A375 (cell line): Measurements from ENCODE around the gene EDC3. TPM values are rescaled to one million over a fixed set of nuclear protein-coding genes. Genes with fewer than 3 reads are reported as not detected.

Experiments used
- total RNA-seq: library from RNA; depleted of rRNA; stranded (reverse); fragments of >200 nt; shearing (Covaris generic); gene quantifications from 2 replicates; pipeline ENCODE4 v1.2.3, GENCODE V29; 2014; rRNA removed

Gene EDC3, protein sequence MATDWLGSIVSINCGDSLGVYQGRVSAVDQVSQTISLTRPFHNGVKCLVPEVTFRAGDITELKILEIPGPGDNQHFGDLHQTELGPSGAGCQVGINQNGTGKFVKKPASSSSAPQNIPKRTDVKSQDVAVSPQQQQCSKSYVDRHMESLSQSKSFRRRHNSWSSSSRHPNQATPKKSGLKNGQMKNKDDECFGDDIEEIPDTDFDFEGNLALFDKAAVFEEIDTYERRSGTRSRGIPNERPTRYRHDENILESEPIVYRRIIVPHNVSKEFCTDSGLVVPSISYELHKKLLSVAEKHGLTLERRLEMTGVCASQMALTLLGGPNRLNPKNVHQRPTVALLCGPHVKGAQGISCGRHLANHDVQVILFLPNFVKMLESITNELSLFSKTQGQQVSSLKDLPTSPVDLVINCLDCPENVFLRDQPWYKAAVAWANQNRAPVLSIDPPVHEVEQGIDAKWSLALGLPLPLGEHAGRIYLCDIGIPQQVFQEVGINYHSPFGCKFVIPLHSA
- 12.8 and 14.8 TPM in 2 replicates for total RNA-seq

DNA sequence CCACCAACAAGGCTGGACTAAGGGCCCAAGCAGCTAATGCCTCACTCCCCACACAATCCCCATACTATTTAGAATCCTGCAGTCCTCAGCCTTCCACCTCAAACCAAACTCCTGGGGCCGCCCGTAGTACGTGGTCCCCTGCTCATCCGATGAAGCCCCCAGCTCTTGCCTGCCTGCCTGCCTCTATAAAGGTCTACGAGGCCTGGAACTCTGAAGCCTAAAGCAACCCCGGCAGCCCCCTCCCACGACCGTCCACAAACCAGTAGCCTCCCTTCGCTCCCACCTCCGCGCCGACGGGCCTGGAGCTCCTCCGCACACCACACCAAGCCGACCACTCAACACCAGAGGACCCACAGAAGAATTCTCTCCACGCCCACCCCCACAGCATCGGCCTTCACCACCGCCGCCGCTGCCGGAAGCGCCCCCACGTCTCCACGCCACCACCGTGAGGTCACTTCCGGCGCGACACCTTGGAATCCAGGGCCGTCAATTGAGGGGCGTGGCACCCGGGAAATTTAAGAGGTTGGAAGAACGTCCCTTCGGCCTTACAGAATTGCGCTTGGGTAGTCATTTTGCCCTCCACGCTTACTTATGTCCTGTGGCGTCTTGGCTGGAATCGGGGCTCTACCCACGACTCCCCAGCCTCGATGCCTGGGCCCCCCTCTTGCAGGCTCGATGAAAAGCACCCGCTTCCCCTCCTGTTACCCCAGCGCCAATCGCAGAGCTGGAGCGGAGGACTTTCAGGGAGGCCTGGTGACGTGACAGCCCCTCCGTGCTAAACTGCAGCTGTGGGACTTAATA, at the start of gene EDC3:
EDC3 (minus strand) TSS at position 428 of the 801 bp plus-strand sequence. CDS start 20,900 bp downstream, outside the sequence.

DNA sequence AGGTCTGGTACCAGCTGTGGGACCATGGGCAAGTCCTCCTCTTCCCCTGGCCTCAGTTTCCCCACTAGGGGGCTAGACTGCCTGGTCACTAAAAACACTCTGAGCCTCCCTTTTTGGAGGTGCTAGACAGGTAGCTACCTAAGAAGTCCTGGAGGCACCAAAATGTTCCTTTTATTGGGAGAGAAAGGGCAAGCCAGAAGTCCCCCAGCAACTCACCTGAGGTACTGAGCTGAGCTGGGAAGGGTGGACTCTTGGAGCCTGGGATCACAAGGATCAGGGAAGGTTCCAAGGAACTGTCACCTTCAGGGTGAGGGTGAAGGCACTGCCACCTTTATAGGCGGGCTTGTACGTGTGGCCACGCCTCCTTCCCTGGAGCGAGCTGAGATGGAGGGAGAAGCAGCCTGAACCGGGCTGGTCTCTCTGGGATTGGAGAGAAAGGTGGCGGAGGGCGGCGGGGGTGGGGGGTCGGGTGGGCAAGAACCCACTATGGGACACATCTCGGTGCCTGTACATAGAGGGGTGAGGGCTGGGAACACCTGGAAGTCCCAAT, 29.5 kb upstream of the EDC3 start, which contains the start of gene CYP1A1:
CYP1A1 (minus strand) TSS at position 304 of the 550 bp plus-strand sequence. CDS start 2,431 bp downstream, outside the sequence.

DNA sequence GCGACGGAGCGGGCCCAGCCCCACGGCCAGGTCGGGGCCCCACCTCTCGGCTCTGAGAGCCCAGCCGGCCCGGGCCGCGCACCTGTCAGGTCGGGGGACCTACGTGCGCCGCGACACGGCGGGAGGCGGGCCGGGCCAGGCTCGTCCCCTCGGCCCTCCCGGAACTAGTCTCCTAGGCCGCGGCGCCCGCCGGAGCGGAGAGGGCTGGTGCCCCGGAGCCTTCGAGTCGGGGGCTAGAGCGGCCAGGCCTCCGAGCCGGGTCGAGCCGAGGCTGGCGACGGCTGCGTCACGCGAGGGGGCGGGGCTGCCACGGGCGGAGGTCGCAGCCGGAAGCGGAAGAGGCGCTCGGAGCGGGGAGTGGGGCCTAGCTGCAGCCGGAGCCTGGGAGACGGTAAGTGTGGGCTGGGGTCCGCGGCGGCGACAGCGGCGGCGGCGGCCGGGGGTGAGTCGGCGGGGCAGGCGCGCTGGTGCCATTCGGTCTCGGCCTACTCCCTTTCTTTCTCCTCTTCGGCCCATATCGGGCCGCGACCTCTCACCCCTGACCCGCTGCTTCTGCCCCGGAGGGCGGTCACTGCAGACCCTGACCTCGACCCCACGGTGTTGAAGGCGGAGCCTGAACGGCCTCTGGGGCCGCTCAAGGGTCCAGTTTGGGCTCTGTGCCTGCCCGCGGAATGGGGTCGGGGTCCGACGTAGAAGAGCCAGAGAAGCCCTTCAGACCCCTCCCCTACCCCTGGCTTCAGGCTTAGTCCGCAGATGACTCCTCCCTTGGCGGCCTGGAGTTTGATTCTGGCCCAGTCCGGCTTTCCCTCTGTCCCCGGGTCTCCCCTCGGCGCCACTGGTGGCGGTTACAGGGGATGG, 80.1 kb downstream of the EDC3 start, which contains the start of gene CLK3:
CLK3 (plus strand) TSS at position 329 of the 858 bp plus-strand sequence. CDS start 3,361 bp downstream, outside the sequence.

Other genes starting within 250 kb of the EDC3 start
- gene UBL7, start 234.9 kb downstream of the EDC3 start, total RNA-seq = 100 and 101 TPM in 2 replicates
- 3.9 and 5.7 TPM in 2 replicates for gene ARID3B, start 154.8 kb downstream of the EDC3 start, total RNA-seq
- 52.9 and 65.9 TPM in 2 replicates for gene CLK3, start 80.2 kb downstream of the EDC3 start, total RNA-seq
- 2.9 and 3.5 TPM in 2 replicates for gene CYP1A1, start 29.5 kb upstream of the EDC3 start, total RNA-seq
- gene CYP1A2, start 52.8 kb upstream of the EDC3 start, total RNA-seq = not detected in 2 replicates
- 30.0 and 37.9 TPM in 2 replicates for gene CSK, start 86.1 kb upstream of the EDC3 start, total RNA-seq
- 0.16 and 0.64 TPM in 2 replicates for gene LMAN1L, start 116.8 kb upstream of the EDC3 start, total RNA-seq
- gene CPLX3, start 130.6 kb upstream of the EDC3 start, total RNA-seq = 0.08 and 0.15 TPM in 2 replicates
- gene ULK3, start 147.1 kb upstream of the EDC3 start, total RNA-seq = 31.0 and 35.5 TPM in 2 replicates
- 13.8 and 18.4 TPM in 2 replicates for gene SCAMP2, start 177.3 kb upstream of the EDC3 start, total RNA-seq
- 89.8 and 103 TPM in 2 replicates for gene MPI, start 194.0 kb upstream of the EDC3 start, total RNA-seq
- 34.2 and 37.5 TPM in 2 replicates for gene FAM219B, start 210.8 kb upstream of the EDC3 start, total RNA-seq
- gene COX5A, start 242.0 kb upstream of the EDC3 start, total RNA-seq = 85.7 and 95.1 TPM in 2 replicates